Measurements from ENCODE around the gene USP47.

The USP47 gene

DNA sequence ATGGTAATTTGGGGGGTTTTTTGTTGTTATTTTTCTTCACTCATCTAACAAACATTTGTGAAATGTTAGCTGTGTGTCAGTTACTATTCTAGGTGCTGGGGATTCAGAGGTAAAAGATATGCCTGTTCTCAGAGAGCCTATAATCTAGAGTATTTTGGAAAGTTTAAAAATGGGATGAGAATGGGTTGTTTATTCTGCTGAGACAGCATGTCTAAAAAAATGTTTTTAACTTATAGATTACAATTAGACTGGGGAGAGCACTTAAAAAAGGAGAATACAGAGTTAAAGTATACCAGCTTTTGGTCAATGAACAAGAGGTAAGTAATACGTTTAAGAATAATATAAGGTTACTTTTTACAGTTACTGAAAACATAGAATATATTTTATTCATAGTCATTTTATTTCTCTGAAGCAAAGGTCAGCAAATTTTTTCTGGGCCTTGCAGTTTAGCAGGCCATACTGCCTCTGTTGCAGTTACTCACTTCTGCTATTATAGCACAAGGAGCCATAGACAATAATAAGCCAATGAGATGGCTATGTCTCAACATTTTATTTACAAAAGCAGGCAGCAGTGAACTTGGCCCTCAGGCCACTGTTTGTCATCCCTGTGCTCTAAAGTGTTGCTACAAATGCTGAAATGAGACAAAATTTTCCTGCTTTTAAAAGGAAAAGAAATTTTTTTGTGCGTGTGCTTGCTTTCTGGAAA, 106.6 kb downstream of the USP47 start:
- H3K27me3 Mint-ChIP-seq (ENCODE audit: low read depth) = no peaks in the 10 kb centered on the region
- H3K36me3 Mint-ChIP-seq (ENCODE audit: low read depth) = peaks cover 79% of the 10 kb centered on the region
- H3K9me3 Mint-ChIP-seq = no peaks in the 10 kb centered on the region
- H3K4me3 Mint-ChIP-seq = no peak overlapping the region
- TF ChIP-seq, protein P1, sequence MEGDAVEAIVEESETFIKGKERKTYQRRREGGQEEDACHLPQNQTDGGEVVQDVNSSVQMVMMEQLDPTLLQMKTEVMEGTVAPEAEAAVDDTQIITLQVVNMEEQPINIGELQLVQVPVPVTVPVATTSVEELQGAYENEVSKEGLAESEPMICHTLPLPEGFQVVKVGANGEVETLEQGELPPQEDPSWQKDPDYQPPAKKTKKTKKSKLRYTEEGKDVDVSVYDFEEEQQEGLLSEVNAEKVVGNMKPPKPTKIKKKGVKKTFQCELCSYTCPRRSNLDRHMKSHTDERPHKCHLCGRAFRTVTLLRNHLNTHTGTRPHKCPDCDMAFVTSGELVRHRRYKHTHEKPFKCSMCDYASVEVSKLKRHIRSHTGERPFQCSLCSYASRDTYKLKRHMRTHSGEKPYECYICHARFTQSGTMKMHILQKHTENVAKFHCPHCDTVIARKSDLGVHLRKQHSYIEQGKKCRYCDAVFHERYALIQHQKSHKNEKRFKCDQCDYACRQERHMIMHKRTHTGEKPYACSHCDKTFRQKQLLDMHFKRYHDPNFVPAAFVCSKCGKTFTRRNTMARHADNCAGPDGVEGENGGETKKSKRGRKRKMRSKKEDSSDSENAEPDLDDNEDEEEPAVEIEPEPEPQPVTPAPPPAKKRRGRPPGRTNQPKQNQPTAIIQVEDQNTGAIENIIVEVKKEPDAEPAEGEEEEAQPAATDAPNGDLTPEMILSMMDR (IDR thresholded peaks at IDR 0.05; ENCODE audit: unreplicated experiment in 3 of 3) = no peak
- H3K27ac Mint-ChIP-seq = no peak overlapping the region
- H3K4me1 Mint-ChIP-seq = no peaks in the 10 kb centered on the region

DNA sequence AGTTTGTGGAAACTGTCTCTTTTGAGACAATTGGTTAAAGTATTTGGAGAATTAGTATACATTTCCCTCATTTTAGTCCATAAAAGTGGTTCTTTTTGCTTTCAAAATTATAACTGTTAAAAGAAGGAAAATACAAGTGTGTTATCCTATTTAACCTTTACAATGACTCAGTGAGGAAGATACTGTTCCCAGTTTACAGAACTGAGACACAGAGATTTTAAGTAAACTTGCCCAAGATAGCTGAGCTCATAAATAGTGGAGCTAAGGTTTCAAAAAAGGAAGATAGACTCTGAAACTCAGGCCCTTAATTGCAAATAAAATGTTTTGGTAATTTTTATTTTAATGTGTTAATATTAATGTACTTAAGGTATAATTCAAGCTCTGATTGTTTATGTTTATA, 107.7 kb downstream of the USP47 start:
- no peak overlapping the region for H3K27ac Mint-ChIP-seq
- H3K4me3 Mint-ChIP-seq = no peak overlapping the region
- no peaks in the 10 kb centered on the region for H3K27me3 Mint-ChIP-seq (ENCODE audit: low read depth)
- TF ChIP-seq, protein P1 (IDR thresholded peaks at IDR 0.05; ENCODE audit: unreplicated experiment in 3 of 3) = no peak
- H3K36me3 Mint-ChIP-seq (ENCODE audit: low read depth) = peaks cover 80% of the 10 kb centered on the region
- no peaks in the 10 kb centered on the region for H3K9me3 Mint-ChIP-seq
- no peaks in the 10 kb centered on the region for H3K4me1 Mint-ChIP-seq

DNA sequence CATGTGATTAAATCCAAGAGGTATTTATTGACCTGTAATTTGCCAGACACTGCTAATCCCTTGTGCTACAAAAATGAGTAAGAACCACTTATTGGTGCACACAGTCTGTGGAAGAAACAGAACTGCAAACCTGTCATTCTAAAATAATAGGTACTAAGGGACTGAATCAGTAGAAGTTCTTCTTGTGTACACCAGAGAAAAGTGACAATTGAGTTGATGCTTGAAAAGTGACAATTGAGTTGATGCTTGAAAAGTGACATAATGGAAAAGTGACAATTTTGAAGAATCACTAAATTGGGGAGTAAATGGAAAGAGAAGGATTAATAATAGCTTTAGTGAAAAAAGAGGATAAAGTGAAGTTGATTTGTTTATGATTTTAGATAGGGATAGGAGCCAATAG, 110.3 kb downstream of the USP47 start:
- TF ChIP-seq, protein P1 (IDR thresholded peaks at IDR 0.05; ENCODE audit: unreplicated experiment in 3 of 3) = no peak
- Mint-ChIP-seq H3K36me3 (ENCODE audit: low read depth) (peaks cover 83% of the 10 kb centered on the region), H3K27ac (no peak overlapping the region), H3K4me3 (no peak overlapping the region), H3K9me3 (no peaks in the 10 kb centered on the region), H3K4me1 (no peaks in the 10 kb centered on the region), H3K27me3 (ENCODE audit: low read depth) (no peaks in the 10 kb centered on the region)

DNA sequence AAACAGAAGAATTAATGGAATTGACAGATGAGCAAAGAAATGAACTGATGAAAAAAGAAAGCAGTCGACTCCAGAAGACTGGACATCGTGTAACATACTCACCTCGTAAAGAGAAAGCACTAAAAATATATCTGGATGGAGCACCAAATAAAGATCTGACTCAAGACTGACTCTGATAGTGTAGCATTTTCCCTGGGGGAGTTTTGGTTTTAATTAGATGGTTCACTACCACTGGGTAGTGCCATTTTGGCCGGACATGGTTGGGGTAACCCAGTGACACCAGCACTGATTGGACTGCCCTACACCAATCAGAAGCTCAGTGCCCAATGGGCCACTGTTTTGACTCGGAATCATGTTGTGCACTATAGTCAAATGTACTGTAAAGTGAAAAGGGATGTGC, 114.2 kb downstream of the USP47 start:
- H3K4me1 Mint-ChIP-seq = no peaks in the 10 kb centered on the region
- no peak overlapping the region for H3K4me3 Mint-ChIP-seq
- no peaks in the 10 kb centered on the region for H3K9me3 Mint-ChIP-seq
- no peak overlapping the region for H3K27ac Mint-ChIP-seq
- peaks cover 67% of the 10 kb centered on the region for H3K36me3 Mint-ChIP-seq (ENCODE audit: low read depth)
- TF ChIP-seq, protein P1 (IDR thresholded peaks at IDR 0.05; ENCODE audit: unreplicated experiment in 3 of 3) = no peak
- H3K27me3 Mint-ChIP-seq (ENCODE audit: low read depth) = no peaks in the 10 kb centered on the region

DNA sequence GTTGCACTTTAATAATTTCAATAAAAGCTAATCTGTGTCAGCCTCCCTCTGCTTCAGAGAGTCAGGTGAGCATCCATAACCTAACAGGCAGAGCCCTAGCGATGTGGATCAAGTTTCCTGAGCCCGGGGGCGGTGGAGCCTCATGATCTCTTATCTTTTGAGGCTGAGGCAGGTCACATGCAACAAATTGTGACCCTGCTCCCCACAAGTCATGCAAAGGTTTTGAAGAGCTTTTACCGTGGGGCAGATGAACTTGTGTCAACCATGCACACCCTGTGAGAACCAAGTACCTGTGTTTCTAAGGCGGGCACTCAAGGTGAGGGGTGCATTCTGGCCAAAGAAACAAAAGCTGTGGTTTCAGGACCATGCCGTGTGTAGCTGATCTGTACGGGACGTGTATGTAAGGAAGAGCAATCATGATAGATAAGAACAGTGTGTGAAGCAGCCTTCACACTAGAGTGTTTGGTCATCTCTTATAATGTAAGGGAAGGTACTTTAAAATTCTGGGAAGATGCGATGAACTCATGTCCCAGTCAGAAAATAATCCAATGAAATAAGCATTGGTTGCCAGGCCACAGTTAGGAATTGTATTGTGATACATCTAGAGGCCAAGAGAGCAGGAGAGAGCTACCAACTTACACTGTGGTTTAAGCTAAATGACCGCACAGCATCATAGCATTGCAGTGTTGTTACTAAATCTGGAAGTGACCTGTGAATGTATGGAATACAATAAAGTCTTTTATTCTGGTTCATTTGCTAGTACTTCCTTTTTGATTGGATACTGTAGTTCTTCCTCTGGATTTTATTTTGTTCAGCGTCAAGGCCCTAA, 116.8 kb downstream of the USP47 start:
- no peaks in the 10 kb centered on the region for H3K27me3 Mint-ChIP-seq (ENCODE audit: low read depth)
- peaks cover 52% of the 10 kb centered on the region for H3K36me3 Mint-ChIP-seq (ENCODE audit: low read depth)
- H3K9me3 Mint-ChIP-seq = no peaks in the 10 kb centered on the region
- peaks cover 5% of the 10 kb centered on the region for H3K4me1 Mint-ChIP-seq
- no peak overlapping the region for H3K27ac Mint-ChIP-seq
- no peak overlapping the region for H3K4me3 Mint-ChIP-seq
- TF ChIP-seq, protein P1 (IDR thresholded peaks at IDR 0.05; ENCODE audit: unreplicated experiment in 3 of 3) = no peak
